GM04504 (cell line): ENCODE measurements around the gene TRIM49D1.
"Not testable (repeated sequence)": the region's sequence is repeated elsewhere in the genome, so short reads cannot be mapped to it uniquely, and the experiment has no call there.

Experiments
- DNase-seq: peaks from one replicate; pipeline ENCODE4 v3.0.0-alpha.2; 2012; ENCODE audit warnings: low read depth

The TRIM49D1 gene

GRCh38 chr11:89922195-89922660 is at the start of gene TRIM49D1:
TSS of gene TRIM49D1 (minus strand) at chr11:89922245. CDS start at chr11:89917710, 4,535 bp downstream.
- no peak for DNase-seq

- not testable (repeated sequence) for DNase-seq
These were observed 43.7 kb upstream of the TRIM49D1 start, which contains the start of gene TRIM64 for GRCh38 chr11:89965737-89966136. TSS of gene TRIM64 (plus strand) at chr11:89966037. CDS start at chr11:89968504, 2,467 bp downstream.

GRCh38 chr11:89960833-89961232 is 38.8 kb upstream of the TRIM49D1 start:
- not testable (repeated sequence) for DNase-seq

- DNase-seq: not testable (repeated sequence)
These were observed 1.7 kb upstream of the TRIM49D1 start, which contains the start of gene TRIM49D2 for GRCh38 chr11:89923764-89924163. TSS of gene TRIM49D2 (plus strand) at chr11:89924064. CDS start at chr11:89926762, 2,698 bp downstream.

- not testable (repeated sequence) for DNase-seq
These were observed 21.2 kb downstream of the TRIM49D1 start for GRCh38 chr11:89900809-89901208.

- DNase-seq: not testable (repeated sequence)
These were observed 28.8 kb downstream of the TRIM49D1 start for GRCh38 chr11:89893245-89893644.

GRCh38 chr11:89877511-89877910 is 44.5 kb downstream of the TRIM49D1 start:
- not testable (repeated sequence) for DNase-seq

- DNase-seq: not testable (repeated sequence)
These were observed 49.5 kb downstream of the TRIM49D1 start for GRCh38 chr11:89872588-89872987.

- not testable (repeated sequence) for DNase-seq
These were observed 56.8 kb downstream of the TRIM49D1 start for GRCh38 chr11:89865223-89865622.

GRCh38 chr11:89863906-89864704 is 57.9 kb downstream of the TRIM49D1 start:
- DNase-seq: not testable (repeated sequence)
